ENCODE data around the gene C9orf152.
A peak's percentile ranks its signal among the peaks of the same experiment; 100 is the strongest.

The C9orf152 gene

GRCh38 chr9:110173322-110173642 is 34.7 kb downstream of the C9orf152 start:
- Mint-ChIP-seq H3K27ac (no peak overlapping the region), H3K9me3 (no peaks in the 10 kb centered on the region), H3K27me3 (ENCODE audit: low read depth, poor library complexity) (peaks cover 5% of the 10 kb centered on the region), H3K4me1 (peaks cover 6% of the 10 kb centered on the region), H3K36me3 (ENCODE audit: low read depth) (peaks cover 43% of the 10 kb centered on the region), H3K4me3 (peak overlapping the region; percentile 42)
- DNase-seq, result no peak
- TF ChIP-seq CTCF (IDR thresholded peaks at IDR 0.05), result no peak

- TF ChIP-seq CTCF (IDR thresholded peaks at IDR 0.05), result no peak
- H3K27ac Mint-ChIP-seq, result no peak overlapping the region
- DNase-seq, result no peak
- H3K9me3 Mint-ChIP-seq, result no peaks in the 10 kb centered on the region
- peaks cover 55% of the 10 kb centered on the region for H3K36me3 Mint-ChIP-seq (ENCODE audit: low read depth)
- H3K4me1 Mint-ChIP-seq, result peaks cover 6% of the 10 kb centered on the region
- no peak overlapping the region for H3K4me3 Mint-ChIP-seq
- H3K27me3 Mint-ChIP-seq (ENCODE audit: low read depth, poor library complexity), result peaks cover 9% of the 10 kb centered on the region
These were observed 37.4 kb downstream of the C9orf152 start for GRCh38 chr9:110170357-110171257.

- Mint-ChIP-seq H3K4me3 (no peak overlapping the region), H3K36me3 (ENCODE audit: low read depth) (peaks cover 53% of the 10 kb centered on the region), H3K27me3 (ENCODE audit: low read depth, poor library complexity) (peaks cover 7% of the 10 kb centered on the region), H3K27ac (peak overlapping the region; percentile 5), H3K9me3 (no peaks in the 10 kb centered on the region), H3K4me1 (peaks cover 4% of the 10 kb centered on the region)
- no peak for DNase-seq
- no peak for TF ChIP-seq CTCF (IDR thresholded peaks at IDR 0.05)
These were observed 39.5 kb downstream of the C9orf152 start for GRCh38 chr9:110168486-110168885.

- Mint-ChIP-seq H3K27ac (no peak overlapping the region), H3K4me1 (peaks cover 14% of the 10 kb centered on the region)
- DNase-seq, result no peak
These were observed 46.0 kb downstream of the C9orf152 start for GRCh38 chr9:110161940-110162339.

GRCh38 chr9:110160685-110161084 is 47.3 kb downstream of the C9orf152 start:
- H3K27me3 Mint-ChIP-seq (ENCODE audit: low read depth, poor library complexity), result peaks cover 5% of the 10 kb centered on the region
- peaks cover 14% of the 10 kb centered on the region for H3K4me1 Mint-ChIP-seq
- no peak for TF ChIP-seq CTCF (IDR thresholded peaks at IDR 0.05)
- H3K36me3 Mint-ChIP-seq (ENCODE audit: low read depth), result peaks cover 30% of the 10 kb centered on the region
- no peak for DNase-seq
- H3K9me3 Mint-ChIP-seq, result no peaks in the 10 kb centered on the region
- H3K27ac Mint-ChIP-seq, result no peak overlapping the region
- no peak overlapping the region for H3K4me3 Mint-ChIP-seq

More at GRCh38 chr9:110161940-110162339, 46.0 kb downstream of the C9orf152 start:
- peaks cover 8% of the 10 kb centered on the region for H3K27me3 Mint-ChIP-seq (ENCODE audit: low read depth, poor library complexity)
- no peak overlapping the region for H3K4me3 Mint-ChIP-seq
- TF ChIP-seq CTCF (IDR thresholded peaks at IDR 0.05), result no peak
- no peaks in the 10 kb centered on the region for H3K9me3 Mint-ChIP-seq
- peaks cover 38% of the 10 kb centered on the region for H3K36me3 Mint-ChIP-seq (ENCODE audit: low read depth)

GRCh38 chr9:110160123-110160522 is 47.8 kb downstream of the C9orf152 start:
- Mint-ChIP-seq H3K36me3 (ENCODE audit: low read depth) (peaks cover 30% of the 10 kb centered on the region), H3K4me3 (no peak overlapping the region), H3K27ac (no peak overlapping the region), H3K4me1 (peaks cover 14% of the 10 kb centered on the region), H3K27me3 (ENCODE audit: low read depth, poor library complexity) (peaks cover 5% of the 10 kb centered on the region), H3K9me3 (no peaks in the 10 kb centered on the region)
- DNase-seq, result no peak
- no peak for TF ChIP-seq CTCF (IDR thresholded peaks at IDR 0.05)

Measured in nephron progenitor cell (in vitro differentiated cells).